ENCODE data around the gene PEG3.

The PEG3 gene

DNA sequence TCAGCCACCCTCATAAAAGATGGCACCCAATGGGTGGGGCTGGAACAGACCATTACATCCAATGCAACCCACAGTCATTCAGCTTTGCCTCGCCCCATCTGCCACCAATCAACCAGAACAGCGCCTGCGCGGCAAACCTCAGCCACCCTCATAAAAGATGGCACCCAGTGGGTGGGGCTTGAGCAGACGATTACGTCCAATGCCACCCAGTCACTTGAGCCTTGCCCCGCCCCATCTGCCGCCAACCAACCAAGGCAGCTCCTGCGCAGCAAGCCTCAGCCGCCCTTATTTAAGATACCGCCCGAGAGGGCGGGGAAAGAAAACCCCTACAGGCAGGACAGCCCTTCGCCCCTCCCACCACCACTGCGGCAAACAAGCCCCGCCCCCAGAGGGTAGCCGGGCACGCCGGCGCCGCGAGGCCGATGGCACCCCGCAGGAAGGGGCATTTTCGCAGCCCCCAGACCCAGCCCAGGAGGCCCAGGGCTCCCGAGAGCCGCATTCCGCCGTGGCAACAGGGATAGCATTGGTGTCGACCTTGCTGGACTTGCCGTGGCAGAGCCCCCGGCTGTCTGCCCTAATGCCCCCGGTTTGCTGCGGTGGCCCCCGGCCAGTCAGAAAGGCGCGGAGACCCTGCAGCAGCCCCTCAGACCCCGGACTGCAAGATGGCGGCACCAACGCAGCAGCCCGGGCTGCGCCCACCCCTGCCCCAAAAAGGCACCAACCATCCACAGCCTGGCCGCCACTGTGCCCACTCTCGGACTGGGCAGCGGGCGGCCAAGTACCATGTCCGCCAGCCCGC lies 675 bp downstream of the PEG3 start:
- DNase-seq = no peak
- Histone ChIP-seq H2AFZ (ENCODE audit: low read length) (no peak overlapping the region), H3K27ac (ENCODE audit: low read length) (no peak overlapping the region), H3K9me3 (replicated peaks; ENCODE audit: insufficient read depth, low read length) (no peaks in the 10 kb centered on the region), H3K27me3 (replicated peaks; ENCODE audit: insufficient read depth, low read length) (no peaks in the 10 kb centered on the region), H3K79me2 (ENCODE audit: low read length) (no peaks in the 10 kb centered on the region), H3K9me2 (replicated peaks; ENCODE audit: insufficient read depth, low read length) (no peaks in the 10 kb centered on the region), H4K20me1 (ENCODE audit: insufficient read depth, low read length) (no peaks in the 10 kb centered on the region), H3K4me2 (ENCODE audit: low read depth, low read length) (no peak overlapping the region), H3F3A (ENCODE audit: insufficient read depth, low read length) (no peaks in the 10 kb centered on the region), H3K36me3 (replicated peaks; ENCODE audit: insufficient read depth, low read length) (no peaks in the 10 kb centered on the region), H3K4me1 (ENCODE audit: low read length) (no peaks in the 10 kb centered on the region), H3K4me3 (ENCODE audit: low read length) (no peak overlapping the region), H3K9ac (ENCODE audit: low read length) (no peak overlapping the region)
- TF ChIP-seq EZH2 (optimal IDR thresholded peaks at IDR 0.05; ENCODE audit: low read depth, low read length) (no peak), EZH2phosphoT487 (IDR thresholded peaks at IDR 0.05; ENCODE audit: low read length) (no peak)
- TF ChIP-seq, protein P1, sequence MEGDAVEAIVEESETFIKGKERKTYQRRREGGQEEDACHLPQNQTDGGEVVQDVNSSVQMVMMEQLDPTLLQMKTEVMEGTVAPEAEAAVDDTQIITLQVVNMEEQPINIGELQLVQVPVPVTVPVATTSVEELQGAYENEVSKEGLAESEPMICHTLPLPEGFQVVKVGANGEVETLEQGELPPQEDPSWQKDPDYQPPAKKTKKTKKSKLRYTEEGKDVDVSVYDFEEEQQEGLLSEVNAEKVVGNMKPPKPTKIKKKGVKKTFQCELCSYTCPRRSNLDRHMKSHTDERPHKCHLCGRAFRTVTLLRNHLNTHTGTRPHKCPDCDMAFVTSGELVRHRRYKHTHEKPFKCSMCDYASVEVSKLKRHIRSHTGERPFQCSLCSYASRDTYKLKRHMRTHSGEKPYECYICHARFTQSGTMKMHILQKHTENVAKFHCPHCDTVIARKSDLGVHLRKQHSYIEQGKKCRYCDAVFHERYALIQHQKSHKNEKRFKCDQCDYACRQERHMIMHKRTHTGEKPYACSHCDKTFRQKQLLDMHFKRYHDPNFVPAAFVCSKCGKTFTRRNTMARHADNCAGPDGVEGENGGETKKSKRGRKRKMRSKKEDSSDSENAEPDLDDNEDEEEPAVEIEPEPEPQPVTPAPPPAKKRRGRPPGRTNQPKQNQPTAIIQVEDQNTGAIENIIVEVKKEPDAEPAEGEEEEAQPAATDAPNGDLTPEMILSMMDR (IDR thresholded peaks at IDR 0.05; ENCODE audit: low read length) = no peak

DNA sequence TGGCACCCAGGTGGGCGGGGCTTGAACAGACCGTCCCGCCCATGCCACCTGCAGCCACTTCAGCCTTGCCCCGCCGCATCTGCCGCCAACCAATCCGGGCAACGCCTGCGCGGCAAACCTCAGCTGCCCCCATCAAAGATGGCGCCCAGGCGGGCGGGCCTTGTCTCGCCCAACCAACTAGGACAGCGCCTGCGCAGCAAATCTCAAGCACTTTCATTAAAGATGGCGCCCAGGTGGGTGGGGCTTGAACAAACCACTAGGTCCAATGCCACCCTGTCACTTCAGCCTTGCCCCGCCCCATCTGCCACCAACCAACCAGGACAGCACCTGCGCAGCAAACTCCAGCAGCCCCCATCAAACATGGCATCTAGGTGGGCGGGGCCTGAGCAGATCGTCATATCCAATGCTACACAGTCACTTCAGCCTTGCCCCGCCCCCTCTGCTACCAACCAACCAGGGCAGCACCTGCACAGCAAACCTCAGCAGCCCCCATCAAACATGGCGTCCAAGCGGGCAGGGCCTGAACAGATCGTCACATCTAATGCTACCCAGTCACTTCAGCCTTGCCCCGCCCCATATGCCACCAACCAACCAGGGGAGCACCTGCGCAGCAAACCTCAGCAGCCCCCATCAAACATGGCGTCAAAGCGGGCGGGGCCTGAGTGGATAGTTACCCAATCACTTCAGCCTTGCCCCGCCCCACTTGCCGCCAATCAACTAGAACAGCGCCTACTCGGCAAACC lies 1.4 kb downstream of the PEG3 start:
- Histone ChIP-seq H3K27ac (ENCODE audit: low read length) (no peak overlapping the region), H3K4me1 (ENCODE audit: low read length) (no peaks in the 10 kb centered on the region), H3F3A (ENCODE audit: insufficient read depth, low read length) (no peaks in the 10 kb centered on the region), H3K9me2 (replicated peaks; ENCODE audit: insufficient read depth, low read length) (no peaks in the 10 kb centered on the region), H3K4me3 (ENCODE audit: low read length) (no peak overlapping the region), H4K20me1 (ENCODE audit: insufficient read depth, low read length) (no peaks in the 10 kb centered on the region), H3K9ac (ENCODE audit: low read length) (no peak overlapping the region), H3K9me3 (replicated peaks; ENCODE audit: insufficient read depth, low read length) (no peaks in the 10 kb centered on the region), H3K79me2 (ENCODE audit: low read length) (no peaks in the 10 kb centered on the region), H3K4me2 (ENCODE audit: low read depth, low read length) (no peak overlapping the region), H3K27me3 (replicated peaks; ENCODE audit: insufficient read depth, low read length) (no peaks in the 10 kb centered on the region), H2AFZ (ENCODE audit: low read length) (no peak overlapping the region), H3K36me3 (replicated peaks; ENCODE audit: insufficient read depth, low read length) (no peaks in the 10 kb centered on the region)
- TF ChIP-seq EZH2phosphoT487 (IDR thresholded peaks at IDR 0.05; ENCODE audit: low read length) = no peak
- TF ChIP-seq, protein P1 (IDR thresholded peaks at IDR 0.05; ENCODE audit: low read length) = no peak
- TF ChIP-seq EZH2 (optimal IDR thresholded peaks at IDR 0.05; ENCODE audit: low read depth, low read length) = no peak
- no peak for DNase-seq

DNA sequence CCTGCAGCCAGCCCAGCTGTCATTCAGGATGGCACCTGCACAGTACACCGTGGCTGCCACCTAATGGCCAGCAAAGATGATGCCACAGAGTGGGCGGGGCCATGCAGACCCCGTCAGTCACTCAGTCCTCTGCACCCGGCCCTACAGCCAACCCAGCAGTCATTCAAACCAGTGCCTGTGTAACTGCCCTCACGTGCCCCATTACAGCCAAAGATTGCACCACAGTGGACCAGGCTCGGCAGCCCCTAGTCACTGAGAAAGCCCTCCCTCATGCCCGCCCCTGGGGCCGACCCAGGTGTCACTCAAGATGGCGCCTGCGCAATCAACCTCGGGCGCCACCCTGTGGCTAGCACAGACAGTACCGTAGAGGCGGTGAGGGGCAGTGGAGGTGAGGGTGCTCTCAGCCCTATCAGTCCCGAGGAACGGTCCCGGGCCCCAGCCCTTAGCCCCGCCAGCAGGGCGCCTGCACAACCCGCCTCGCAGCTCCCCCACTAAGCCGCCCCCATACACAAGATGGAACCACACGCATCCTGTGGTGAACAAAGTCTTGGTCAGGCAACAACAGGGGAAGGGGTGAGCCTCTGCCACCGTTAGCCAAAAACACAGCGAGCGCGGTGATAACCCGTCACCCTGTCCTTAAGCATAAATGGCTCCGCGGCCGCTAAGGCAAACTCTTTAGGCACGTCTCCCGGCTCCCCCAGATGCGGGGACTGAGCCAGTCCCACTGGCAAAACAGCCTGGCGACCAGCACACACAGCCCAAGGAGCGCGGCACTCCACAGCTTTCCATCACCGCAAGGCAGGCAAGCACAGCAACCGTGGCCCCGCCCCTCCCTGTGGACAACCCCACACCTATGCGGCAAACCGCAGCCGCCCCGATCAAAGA lies 2.3 kb downstream of the PEG3 start:
- Histone ChIP-seq H3K27me3 (replicated peaks; ENCODE audit: insufficient read depth, low read length) (no peaks in the 10 kb centered on the region), H3K9me2 (replicated peaks; ENCODE audit: insufficient read depth, low read length) (no peaks in the 10 kb centered on the region), H3K9ac (ENCODE audit: low read length) (no peak overlapping the region), H3K27ac (ENCODE audit: low read length) (no peak overlapping the region), H3K9me3 (replicated peaks; ENCODE audit: insufficient read depth, low read length) (no peaks in the 10 kb centered on the region), H3F3A (ENCODE audit: insufficient read depth, low read length) (no peaks in the 10 kb centered on the region), H3K79me2 (ENCODE audit: low read length) (no peaks in the 10 kb centered on the region), H2AFZ (ENCODE audit: low read length) (no peak overlapping the region), H4K20me1 (ENCODE audit: insufficient read depth, low read length) (no peaks in the 10 kb centered on the region), H3K36me3 (replicated peaks; ENCODE audit: insufficient read depth, low read length) (no peaks in the 10 kb centered on the region), H3K4me1 (ENCODE audit: low read length) (no peaks in the 10 kb centered on the region), H3K4me2 (ENCODE audit: low read depth, low read length) (no peak overlapping the region), H3K4me3 (ENCODE audit: low read length) (no peak overlapping the region)
- TF ChIP-seq EZH2phosphoT487 (IDR thresholded peaks at IDR 0.05; ENCODE audit: low read length) = no peak
- TF ChIP-seq, protein P1 (IDR thresholded peaks at IDR 0.05; ENCODE audit: low read length) = no peak
- TF ChIP-seq EZH2 (optimal IDR thresholded peaks at IDR 0.05; ENCODE audit: low read depth, low read length) = no peak
- DNase-seq = no peak

Data from MM.1S (cell line).